Measurements from ENCODE around the gene TM6SF1.

GRCh38 chr15:83155942-83156341 is 48.5 kb downstream of the TM6SF1 start:
- TF ChIP-seq, protein P1, sequence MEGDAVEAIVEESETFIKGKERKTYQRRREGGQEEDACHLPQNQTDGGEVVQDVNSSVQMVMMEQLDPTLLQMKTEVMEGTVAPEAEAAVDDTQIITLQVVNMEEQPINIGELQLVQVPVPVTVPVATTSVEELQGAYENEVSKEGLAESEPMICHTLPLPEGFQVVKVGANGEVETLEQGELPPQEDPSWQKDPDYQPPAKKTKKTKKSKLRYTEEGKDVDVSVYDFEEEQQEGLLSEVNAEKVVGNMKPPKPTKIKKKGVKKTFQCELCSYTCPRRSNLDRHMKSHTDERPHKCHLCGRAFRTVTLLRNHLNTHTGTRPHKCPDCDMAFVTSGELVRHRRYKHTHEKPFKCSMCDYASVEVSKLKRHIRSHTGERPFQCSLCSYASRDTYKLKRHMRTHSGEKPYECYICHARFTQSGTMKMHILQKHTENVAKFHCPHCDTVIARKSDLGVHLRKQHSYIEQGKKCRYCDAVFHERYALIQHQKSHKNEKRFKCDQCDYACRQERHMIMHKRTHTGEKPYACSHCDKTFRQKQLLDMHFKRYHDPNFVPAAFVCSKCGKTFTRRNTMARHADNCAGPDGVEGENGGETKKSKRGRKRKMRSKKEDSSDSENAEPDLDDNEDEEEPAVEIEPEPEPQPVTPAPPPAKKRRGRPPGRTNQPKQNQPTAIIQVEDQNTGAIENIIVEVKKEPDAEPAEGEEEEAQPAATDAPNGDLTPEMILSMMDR (IDR thresholded peaks at IDR 0.05): no peak
- TF ChIP-seq POLR2A (IDR thresholded peaks at IDR 0.05): no peak

All from heart left ventricle (tissue), 13 donors.